GM10248 (cell line): ENCODE results near the gene ADAMTS12.
"Not testable (repeated sequence)": the region's sequence is repeated elsewhere in the genome, so short reads cannot be mapped to it uniquely, and the experiment has no call there.

Source experiments
- CTCF ChIA-PET: fragments of 300-600 bp; sonication (Branson Sonifier 250); formaldehyde crosslinking; extraction: SDS; loops from one replicate; lab custom pipeline; 2021; ENCODE audit warnings: antibody characterized with exemption; lab: Yijun Ruan, JAX
- POLR2A ChIA-PET: fragments of 350-650 bp; sonication (Branson Sonifier 250); formaldehyde crosslinking; extraction: SDS; loops from one replicate; lab custom pipeline; 2020; ENCODE audit warnings: antibody characterized with exemption; lab: Yijun Ruan, JAX
- DNase-seq: peaks from one replicate; pipeline ENCODE4 v3.0.0; 2012; ENCODE audit errors: extremely low spot score
- CTCF ChIP-seq: IDR thresholded peaks from 2 replicates; pipeline ENCODE4 v1.5.1; 2012; ENCODE audit warnings: mild to moderate bottlenecking, low read depth; ENCODE audit errors: extremely low read depth, missing control alignments, control extremely low read depth

ADAMTS12 gene

GRCh38 chr5:33880319-33880718 is 11.5 kb downstream of the ADAMTS12 start:
- ChIA-PET CTCF (no interaction called here), POLR2A (no interaction called here)
- no peak for TF ChIP-seq CTCF
- DNase-seq = no peak

GRCh38 chr5:33877449-33877848 is 14.3 kb downstream of the ADAMTS12 start:
- ChIA-PET CTCF (interaction anchor here (0.9 to 1.7 kb wide), 2 partner anchors 9 to 14 kb away, joined by 5 to 9 read pairs; partner anchors contain the start of gene ADAMTS12), POLR2A (no interaction called here)
- TF ChIP-seq CTCF = no peak
- DNase-seq = no peak

GRCh38 chr5:33867241-33867640 is 24.5 kb downstream of the ADAMTS12 start:
- CTCF ChIA-PET = no interaction called here

GRCh38 chr5:33859177-33859576 is 32.6 kb downstream of the ADAMTS12 start:
- not testable (repeated sequence) for DNase-seq
- CTCF ChIA-PET = interaction anchor here (1.1 to 2.4 kb wide), 2 partner anchors 34 to 75 kb away, joined by 3 to 6 read pairs; no protein-coding TSS in a partner anchor
- POLR2A ChIA-PET = interaction anchor here (1.0 kb wide), 1 partner anchor 9 kb away, joined by 4 read pairs; no protein-coding TSS in a partner anchor

More at GRCh38 chr5:33867241-33867640, 24.5 kb downstream of the ADAMTS12 start:
- POLR2A ChIA-PET = no interaction called here
- no peak for TF ChIP-seq CTCF
- no peak for DNase-seq

- TF ChIP-seq CTCF = no peak
- ChIA-PET POLR2A (no interaction called here), CTCF (no interaction called here)
These were observed 34.8 kb downstream of the ADAMTS12 start for GRCh38 chr5:33857037-33857436.

GRCh38 chr5:33855396-33855795 is 36.4 kb downstream of the ADAMTS12 start:
- POLR2A ChIA-PET = no interaction called here
- no peak for TF ChIP-seq CTCF

More at GRCh38 chr5:33857037-33857436, 34.8 kb downstream of the ADAMTS12 start:
- no peak for DNase-seq

GRCh38 chr5:33854733-33855151 is 37.0 kb downstream of the ADAMTS12 start:
- no peak for TF ChIP-seq CTCF
- CTCF ChIA-PET = interaction anchor here (1.0 to 2.0 kb wide), 3 partner anchors 8 to 109 kb away, joined by 3 to 6 read pairs (median 6); no protein-coding TSS in a partner anchor
- DNase-seq = no peak
- POLR2A ChIA-PET = no interaction called here

More at GRCh38 chr5:33855396-33855795, 36.4 kb downstream of the ADAMTS12 start:
- CTCF ChIA-PET = interaction anchor here (1.2 to 2.0 kb wide), 2 partner anchors 9 to 21 kb away, joined by 3 to 6 read pairs; no protein-coding TSS in a partner anchor
- DNase-seq = no peak
